ENCODE measurements around the gene STBD1. TPM values are rescaled to one million over a fixed set of nuclear protein-coding genes. Genes with fewer than 3 reads are reported as not detected.

The STBD1 gene
- total and polyA plus RNA-seq, 2 experiments from 2014 or later: 2.0 to 2.6 TPM

DNA sequence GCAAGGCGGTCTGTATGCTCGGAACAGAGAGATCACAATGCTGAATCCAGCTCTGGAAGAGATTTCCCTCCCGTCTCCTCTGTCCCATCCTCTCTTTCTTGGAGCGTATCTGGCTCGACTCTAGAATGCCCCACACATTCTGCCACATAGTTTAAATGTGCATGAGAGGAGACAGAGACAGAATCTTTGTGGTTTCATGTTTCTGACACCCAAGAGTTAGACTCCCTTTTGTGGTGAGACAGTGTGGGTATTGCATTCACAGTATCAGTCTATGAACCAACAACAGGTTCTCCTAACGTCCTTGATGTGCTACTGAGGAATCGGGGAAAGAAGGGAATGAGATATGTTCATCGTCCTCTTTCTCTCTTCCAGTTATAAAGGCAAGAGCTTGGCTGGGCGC is 29.7 kb upstream of the STBD1 start:
- H3K27me3 ChIP-seq (ENCODE audit: insufficient read depth): no peaks in the 10 kb centered on the region
- no peaks in the 10 kb centered on the region for H4K20me1 ChIP-seq (replicated peaks; ENCODE audit: insufficient read depth)
- no peak for DNase-seq (ENCODE audit: low spot score)

More for the DNA sequence above, 29.7 kb upstream of the STBD1 start:
- H3K27ac ChIP-seq (ENCODE audit: low read depth): no peak overlapping the region
- no peak overlapping the region for H3K27ac Mint-ChIP-seq
- H3K9me3 Mint-ChIP-seq: no peaks in the 10 kb centered on the region
- H3F3A ChIP-seq (replicated peaks; ENCODE audit: low read depth): no peaks in the 10 kb centered on the region
- no peak overlapping the region for H3K4me3 Mint-ChIP-seq
- peak overlapping the region; percentile 39; the same call in 1 of the 2 replicates for H2AFZ ChIP-seq
- no peaks in the 10 kb centered on the region for H3K4me1 Mint-ChIP-seq
- H3K9me2 ChIP-seq (ENCODE audit: insufficient read depth): no peaks in the 10 kb centered on the region
- H3K27me3 Mint-ChIP-seq (ENCODE audit: insufficient read depth, low read depth, poor library complexity): peaks cover 2% of the 10 kb centered on the region
- no peaks in the 10 kb centered on the region for H3K79me2 ChIP-seq (replicated peaks; ENCODE audit: insufficient read depth)
- no peak for TF ChIP-seq EZH2phosphoT487 (IDR thresholded peaks at IDR 0.05; ENCODE audit: unreplicated experiment)
- TF ChIP-seq ZNF114 (CRISPR knock-in tag; IDR thresholded peaks at IDR 0.05): no peak
- no peak for TF ChIP-seq ZNF331 (CRISPR knock-in tag; IDR thresholded peaks at IDR 0.05; ENCODE audit: low read depth)
- no peak for TF ChIP-seq NANOG (IDR thresholded peaks at IDR 0.05; ENCODE audit: borderline replicate concordance)
- no peak for TF ChIP-seq CREB1 (CRISPR knock-in tag; IDR thresholded peaks at IDR 0.05; ENCODE audit: low read depth)
- no peak for TF ChIP-seq JUNB (IDR thresholded peaks at IDR 0.05; ENCODE audit: unreplicated experiment)
- TF ChIP-seq, protein P1, sequence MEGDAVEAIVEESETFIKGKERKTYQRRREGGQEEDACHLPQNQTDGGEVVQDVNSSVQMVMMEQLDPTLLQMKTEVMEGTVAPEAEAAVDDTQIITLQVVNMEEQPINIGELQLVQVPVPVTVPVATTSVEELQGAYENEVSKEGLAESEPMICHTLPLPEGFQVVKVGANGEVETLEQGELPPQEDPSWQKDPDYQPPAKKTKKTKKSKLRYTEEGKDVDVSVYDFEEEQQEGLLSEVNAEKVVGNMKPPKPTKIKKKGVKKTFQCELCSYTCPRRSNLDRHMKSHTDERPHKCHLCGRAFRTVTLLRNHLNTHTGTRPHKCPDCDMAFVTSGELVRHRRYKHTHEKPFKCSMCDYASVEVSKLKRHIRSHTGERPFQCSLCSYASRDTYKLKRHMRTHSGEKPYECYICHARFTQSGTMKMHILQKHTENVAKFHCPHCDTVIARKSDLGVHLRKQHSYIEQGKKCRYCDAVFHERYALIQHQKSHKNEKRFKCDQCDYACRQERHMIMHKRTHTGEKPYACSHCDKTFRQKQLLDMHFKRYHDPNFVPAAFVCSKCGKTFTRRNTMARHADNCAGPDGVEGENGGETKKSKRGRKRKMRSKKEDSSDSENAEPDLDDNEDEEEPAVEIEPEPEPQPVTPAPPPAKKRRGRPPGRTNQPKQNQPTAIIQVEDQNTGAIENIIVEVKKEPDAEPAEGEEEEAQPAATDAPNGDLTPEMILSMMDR (conservative IDR thresholded peaks at IDR 0.05; ENCODE audit: low read depth in 2 of 2): no peak
- TF ChIP-seq, protein P2, sequence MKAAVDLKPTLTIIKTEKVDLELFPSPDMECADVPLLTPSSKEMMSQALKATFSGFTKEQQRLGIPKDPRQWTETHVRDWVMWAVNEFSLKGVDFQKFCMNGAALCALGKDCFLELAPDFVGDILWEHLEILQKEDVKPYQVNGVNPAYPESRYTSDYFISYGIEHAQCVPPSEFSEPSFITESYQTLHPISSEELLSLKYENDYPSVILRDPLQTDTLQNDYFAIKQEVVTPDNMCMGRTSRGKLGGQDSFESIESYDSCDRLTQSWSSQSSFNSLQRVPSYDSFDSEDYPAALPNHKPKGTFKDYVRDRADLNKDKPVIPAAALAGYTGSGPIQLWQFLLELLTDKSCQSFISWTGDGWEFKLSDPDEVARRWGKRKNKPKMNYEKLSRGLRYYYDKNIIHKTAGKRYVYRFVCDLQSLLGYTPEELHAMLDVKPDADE (IDR thresholded peaks at IDR 0.05): no peak
- no peak for TF ChIP-seq EZH2 (IDR thresholded peaks at IDR 0.05; ENCODE audit: low read depth, unreplicated experiment)
- TF ChIP-seq, protein P3, sequence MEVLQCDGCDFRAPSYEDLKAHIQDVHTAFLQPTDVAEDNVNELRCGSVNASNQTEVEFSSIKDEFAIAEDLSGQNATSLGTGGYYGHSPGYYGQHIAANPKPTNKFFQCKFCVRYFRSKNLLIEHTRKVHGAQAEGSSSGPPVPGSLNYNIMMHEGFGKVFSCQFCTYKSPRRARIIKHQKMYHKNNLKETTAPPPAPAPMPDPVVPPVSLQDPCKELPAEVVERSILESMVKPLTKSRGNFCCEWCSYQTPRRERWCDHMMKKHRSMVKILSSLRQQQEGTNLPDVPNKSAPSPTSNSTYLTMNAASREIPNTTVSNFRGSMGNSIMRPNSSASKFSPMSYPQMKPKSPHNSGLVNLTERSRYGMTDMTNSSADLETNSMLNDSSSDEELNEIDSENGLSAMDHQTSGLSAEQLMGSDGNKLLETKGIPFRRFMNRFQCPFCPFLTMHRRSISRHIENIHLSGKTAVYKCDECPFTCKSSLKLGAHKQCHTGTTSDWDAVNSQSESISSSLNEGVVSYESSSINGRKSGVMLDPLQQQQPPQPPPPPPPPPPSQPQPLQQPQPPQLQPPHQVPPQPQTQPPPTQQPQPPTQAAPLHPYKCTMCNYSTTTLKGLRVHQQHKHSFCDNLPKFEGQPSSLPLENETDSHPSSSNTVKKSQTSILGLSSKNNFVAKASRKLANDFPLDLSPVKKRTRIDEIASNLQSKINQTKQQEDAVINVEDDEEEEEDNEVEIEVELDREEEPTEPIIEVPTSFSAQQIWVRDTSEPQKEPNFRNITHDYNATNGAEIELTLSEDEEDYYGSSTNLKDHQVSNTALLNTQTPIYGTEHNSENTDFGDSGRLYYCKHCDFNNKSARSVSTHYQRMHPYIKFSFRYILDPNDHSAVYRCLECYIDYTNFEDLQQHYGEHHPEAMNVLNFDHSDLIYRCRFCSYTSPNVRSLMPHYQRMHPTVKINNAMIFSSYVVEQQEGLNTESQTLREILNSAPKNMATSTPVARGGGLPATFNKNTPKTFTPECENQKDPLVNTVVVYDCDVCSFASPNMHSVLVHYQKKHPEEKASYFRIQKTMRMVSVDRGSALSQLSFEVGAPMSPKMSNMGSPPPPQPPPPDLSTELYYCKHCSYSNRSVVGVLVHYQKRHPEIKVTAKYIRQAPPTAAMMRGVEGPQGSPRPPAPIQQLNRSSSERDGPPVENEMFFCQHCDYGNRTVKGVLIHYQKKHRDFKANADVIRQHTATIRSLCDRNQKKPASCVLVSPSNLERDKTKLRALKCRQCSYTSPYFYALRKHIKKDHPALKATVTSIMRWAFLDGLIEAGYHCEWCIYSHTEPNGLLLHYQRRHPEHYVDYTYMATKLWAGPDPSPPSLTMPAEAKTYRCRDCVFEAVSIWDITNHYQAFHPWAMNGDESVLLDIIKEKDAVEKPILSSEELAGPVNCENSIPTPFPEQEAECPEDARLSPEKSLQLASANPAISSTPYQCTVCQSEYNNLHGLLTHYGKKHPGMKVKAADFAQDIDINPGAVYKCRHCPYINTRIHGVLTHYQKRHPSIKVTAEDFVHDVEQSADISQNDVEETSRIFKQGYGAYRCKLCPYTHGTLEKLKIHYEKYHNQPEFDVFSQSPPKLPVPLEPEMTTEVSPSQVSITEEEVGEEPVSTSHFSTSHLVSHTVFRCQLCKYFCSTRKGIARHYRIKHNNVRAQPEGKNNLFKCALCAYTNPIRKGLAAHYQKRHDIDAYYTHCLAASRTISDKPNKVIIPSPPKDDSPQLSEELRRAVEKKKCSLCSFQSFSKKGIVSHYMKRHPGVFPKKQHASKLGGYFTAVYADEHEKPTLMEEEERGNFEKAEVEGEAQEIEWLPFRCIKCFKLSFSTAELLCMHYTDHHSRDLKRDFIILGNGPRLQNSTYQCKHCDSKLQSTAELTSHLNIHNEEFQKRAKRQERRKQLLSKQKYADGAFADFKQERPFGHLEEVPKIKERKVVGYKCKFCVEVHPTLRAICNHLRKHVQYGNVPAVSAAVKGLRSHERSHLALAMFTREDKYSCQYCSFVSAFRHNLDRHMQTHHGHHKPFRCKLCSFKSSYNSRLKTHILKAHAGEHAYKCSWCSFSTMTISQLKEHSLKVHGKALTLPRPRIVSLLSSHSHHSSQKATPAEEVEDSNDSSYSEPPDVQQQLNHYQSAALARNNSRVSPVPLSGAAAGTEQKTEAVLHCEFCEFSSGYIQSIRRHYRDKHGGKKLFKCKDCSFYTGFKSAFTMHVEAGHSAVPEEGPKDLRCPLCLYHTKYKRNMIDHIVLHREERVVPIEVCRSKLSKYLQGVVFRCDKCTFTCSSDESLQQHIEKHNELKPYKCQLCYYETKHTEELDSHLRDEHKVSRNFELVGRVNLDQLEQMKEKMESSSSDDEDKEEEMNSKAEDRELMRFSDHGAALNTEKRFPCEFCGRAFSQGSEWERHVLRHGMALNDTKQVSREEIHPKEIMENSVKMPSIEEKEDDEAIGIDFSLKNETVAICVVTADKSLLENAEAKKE (CRISPR knock-in tag; IDR thresholded peaks at IDR 0.05): no peak
- TF ChIP-seq POLR2AphosphoS5 (IDR thresholded peaks at IDR 0.05; ENCODE audit: low read depth): no peak
- no peak for TF ChIP-seq STAT1 (IDR thresholded peaks at IDR 0.05; ENCODE audit: unreplicated experiment)
- TF ChIP-seq, protein P4, sequence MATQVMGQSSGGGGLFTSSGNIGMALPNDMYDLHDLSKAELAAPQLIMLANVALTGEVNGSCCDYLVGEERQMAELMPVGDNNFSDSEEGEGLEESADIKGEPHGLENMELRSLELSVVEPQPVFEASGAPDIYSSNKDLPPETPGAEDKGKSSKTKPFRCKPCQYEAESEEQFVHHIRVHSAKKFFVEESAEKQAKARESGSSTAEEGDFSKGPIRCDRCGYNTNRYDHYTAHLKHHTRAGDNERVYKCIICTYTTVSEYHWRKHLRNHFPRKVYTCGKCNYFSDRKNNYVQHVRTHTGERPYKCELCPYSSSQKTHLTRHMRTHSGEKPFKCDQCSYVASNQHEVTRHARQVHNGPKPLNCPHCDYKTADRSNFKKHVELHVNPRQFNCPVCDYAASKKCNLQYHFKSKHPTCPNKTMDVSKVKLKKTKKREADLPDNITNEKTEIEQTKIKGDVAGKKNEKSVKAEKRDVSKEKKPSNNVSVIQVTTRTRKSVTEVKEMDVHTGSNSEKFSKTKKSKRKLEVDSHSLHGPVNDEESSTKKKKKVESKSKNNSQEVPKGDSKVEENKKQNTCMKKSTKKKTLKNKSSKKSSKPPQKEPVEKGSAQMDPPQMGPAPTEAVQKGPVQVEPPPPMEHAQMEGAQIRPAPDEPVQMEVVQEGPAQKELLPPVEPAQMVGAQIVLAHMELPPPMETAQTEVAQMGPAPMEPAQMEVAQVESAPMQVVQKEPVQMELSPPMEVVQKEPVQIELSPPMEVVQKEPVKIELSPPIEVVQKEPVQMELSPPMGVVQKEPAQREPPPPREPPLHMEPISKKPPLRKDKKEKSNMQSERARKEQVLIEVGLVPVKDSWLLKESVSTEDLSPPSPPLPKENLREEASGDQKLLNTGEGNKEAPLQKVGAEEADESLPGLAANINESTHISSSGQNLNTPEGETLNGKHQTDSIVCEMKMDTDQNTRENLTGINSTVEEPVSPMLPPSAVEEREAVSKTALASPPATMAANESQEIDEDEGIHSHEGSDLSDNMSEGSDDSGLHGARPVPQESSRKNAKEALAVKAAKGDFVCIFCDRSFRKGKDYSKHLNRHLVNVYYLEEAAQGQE (IDR thresholded peaks at IDR 0.05; ENCODE audit: unreplicated experiment): no peak
- H3K4me1 ChIP-seq (ENCODE audit: insufficient read depth): no peaks in the 10 kb centered on the region
- no peaks in the 10 kb centered on the region for H3K36me3 Mint-ChIP-seq (ENCODE audit: low read depth)
- no peak for ATAC-seq
- H3K4me2 ChIP-seq: no peak overlapping the region
- no peak overlapping the region for H3K4me3 ChIP-seq
- H3K36me3 ChIP-seq (ENCODE audit: insufficient read depth): no peaks in the 10 kb centered on the region

Data from GM23338 (cell line).